HG02938 (cell line): ENCODE results near the gene THBS3.
"Not testable (repeated sequence)": the region's sequence is repeated elsewhere in the genome, so short reads cannot be mapped to it uniquely, and the experiment has no call there.

ENCODE experiments used
- ATAC-seq: cut with Tn5 transposase; IDR thresholded peaks from one replicate; pipeline ENCODE4 v1.9.1; 2021; ENCODE audit warnings: mild to moderate bottlenecking, moderate library complexity; ENCODE audit not compliant: unreplicated experiment

Gene THBS3

GRCh38 chr1:155207806-155208540, at the start of gene THBS3:
Gene THBS3, minus strand, starts transcription at chr1:155207897. Its CDS starts 21 bp downstream, at chr1:155207876.
- no peak for ATAC-seq

- ATAC-seq = no peak
These were observed 48.6 kb upstream of the THBS3 start for GRCh38 chr1:155256058-155256852.

- peak; percentile 58 for ATAC-seq
These were observed 47.7 kb upstream of the THBS3 start, which contains the start of gene ENTREP3 for GRCh38 chr1:155255243-155256007. Gene ENTREP3, minus strand, starts transcription at chr1:155255483. Its CDS starts 606 bp downstream, at chr1:155254877.

GRCh38 chr1:155254714-155255242, 47.1 kb upstream of the THBS3 start:
- no peak for ATAC-seq

GRCh38 chr1:155254228-155254713, 46.6 kb upstream of the THBS3 start:
- ATAC-seq = no peak

GRCh38 chr1:155253797-155254196, 46.1 kb upstream of the THBS3 start:
- no peak for ATAC-seq

GRCh38 chr1:155253208-155253607, 45.5 kb upstream of the THBS3 start:
- ATAC-seq = no peak

GRCh38 chr1:155251566-155251965, 43.9 kb upstream of the THBS3 start:
- ATAC-seq = no peak

GRCh38 chr1:155250633-155251449, 43.1 kb upstream of the THBS3 start:
- peak; percentile 76 for ATAC-seq

GRCh38 chr1:155250246-155250632, 42.5 kb upstream of the THBS3 start:
- ATAC-seq = peak; percentile 13

- no peak for ATAC-seq
These were observed 40.2 kb upstream of the THBS3 start for GRCh38 chr1:155247667-155248553.

GRCh38 chr1:155246796-155247195, 39.1 kb upstream of the THBS3 start:
- ATAC-seq = not testable (repeated sequence)

GRCh38 chr1:155245163-155245524, 37.4 kb upstream of the THBS3 start:
- no peak for ATAC-seq

GRCh38 chr1:155244368-155245162, 36.9 kb upstream of the THBS3 start:
- peak; percentile 83 for ATAC-seq

GRCh38 chr1:155242805-155243358, 35.2 kb upstream of the THBS3 start:
- ATAC-seq = no peak

- no peak for ATAC-seq
These were observed 34.2 kb upstream of the THBS3 start for GRCh38 chr1:155241841-155242264.

- no peak for ATAC-seq
These were observed 33.5 kb upstream of the THBS3 start for GRCh38 chr1:155241069-155241679.
